Karpas-422 (cell line): ENCODE data around the gene EGFLAM. TPM values are rescaled to one million over a fixed set of nuclear protein-coding genes. Genes with fewer than 3 reads are reported as not detected.

ENCODE experiments used
- DNase-seq: peaks from one replicate; pipeline ENCODE4 v3.0.0-alpha.2; 2015
- H2AFZ ChIP-seq: fragments of 200-600 bp; sonication (generic); 2 replicates; pipeline ENCODE4 v1.6.1; 2014; ENCODE audit warnings: antibody characterized with exemption, low read length, mixed read lengths
- H3K27ac ChIP-seq: fragments of 200-600 bp; sonication (generic); 2 replicates; pipeline ENCODE4 v1.5.1; 2014; ENCODE audit warnings: mild to moderate bottlenecking, low read length, moderate library complexity
- H3K27me3 ChIP-seq: fragments of 200-600 bp; sonication (generic); 2 replicates; pipeline ENCODE4 v1.6.1; 2014; ENCODE audit warnings: low read length, mixed read lengths
- H3K36me3 ChIP-seq: fragments of 200-600 bp; sonication (generic); 2 replicates; pipeline ENCODE4 v1.6.1; 2014; ENCODE audit warnings: low read length, mixed read lengths; ENCODE audit not compliant: insufficient read depth
- H3K4me1 ChIP-seq: fragments of 200-600 bp; sonication (generic); 2 replicates; pipeline ENCODE4 v1.6.1; 2014; ENCODE audit warnings: mild to moderate bottlenecking, low read length, mixed read lengths
- H3K4me2 ChIP-seq: fragments of 200-600 bp; sonication (generic); 2 replicates; pipeline ENCODE4 v1.6.1; 2014; ENCODE audit warnings: low read length, low read depth, mild to moderate bottlenecking; ENCODE audit not compliant: poor library complexity, severe bottlenecking
- H3K4me3 ChIP-seq: fragments of 200-600 bp; sonication (generic); 2 replicates; pipeline ENCODE4 v1.5.1; 2014; ENCODE audit warnings: mild to moderate bottlenecking, antibody characterized with exemption, low read length, mixed read lengths
- H3K79me2 ChIP-seq: fragments of 200-600 bp; sonication (generic); 2 replicates; pipeline ENCODE4 v1.6.1; 2014; ENCODE audit warnings: mild to moderate bottlenecking, low read length, mixed read lengths
- H3K9ac ChIP-seq: fragments of 200-600 bp; sonication (generic); 2 replicates; pipeline ENCODE4 v1.6.0; 2014; ENCODE audit warnings: low read length
- H3K9me2 ChIP-seq: fragments of 200-600 bp; sonication (generic), shearing (Covaris generic); replicated peaks from 2 replicates; pipeline ENCODE4 v1.6.0; 2014; ENCODE audit warnings: mild to moderate bottlenecking, low read length, moderate library complexity; ENCODE audit not compliant: insufficient read depth
- H3K9me3 ChIP-seq: fragments of 300-700, 200-600 bp; sonication (generic); 2 replicates; pipeline ENCODE4 v1.6.1; 2014; ENCODE audit warnings: low read length, mixed read lengths
- H4K20me1 ChIP-seq: fragments of 200-600 bp; sonication (generic); 2 replicates; pipeline ENCODE4 v1.6.1; 2014; ENCODE audit warnings: mild to moderate bottlenecking, antibody characterized with exemption, low read length, low read depth; ENCODE audit not compliant: insufficient read depth
- total RNA-seq: library from RNA; depleted of rRNA; stranded (reverse); fragments of >200 nt; shearing (Covaris generic); gene quantifications from 2 replicates; pipeline ENCODE4 v1.2.3, GENCODE V29; 2014; ENCODE audit warnings: low replicate concordance

Gene EGFLAM
- total RNA-seq, 1 experiment from 2014 or later = not detected

GRCh38 chr5:38472541-38472940 is 214.2 kb downstream of the EGFLAM start:
- Histone ChIP-seq H3K9me3 (no peaks in the 10 kb centered on the region), H3K27ac (no peak overlapping the region), H3K27me3 (peaks cover 2% of the 10 kb centered on the region; the same call in 1 of the 2 replicates), H4K20me1 (peaks cover 5% of the 10 kb centered on the region; the same call in 1 of the 2 replicates), H2AFZ (no peak overlapping the region), H3K79me2 (no peaks in the 10 kb centered on the region), H3K9me2 (no peaks in the 10 kb centered on the region), H3K4me2 (no peak overlapping the region), H3K4me3 (no peak overlapping the region), H3K4me1 (no peaks in the 10 kb centered on the region), H3K36me3 (no peaks in the 10 kb centered on the region), H3K9ac (no peak overlapping the region)
- no peak for DNase-seq

DNA sequence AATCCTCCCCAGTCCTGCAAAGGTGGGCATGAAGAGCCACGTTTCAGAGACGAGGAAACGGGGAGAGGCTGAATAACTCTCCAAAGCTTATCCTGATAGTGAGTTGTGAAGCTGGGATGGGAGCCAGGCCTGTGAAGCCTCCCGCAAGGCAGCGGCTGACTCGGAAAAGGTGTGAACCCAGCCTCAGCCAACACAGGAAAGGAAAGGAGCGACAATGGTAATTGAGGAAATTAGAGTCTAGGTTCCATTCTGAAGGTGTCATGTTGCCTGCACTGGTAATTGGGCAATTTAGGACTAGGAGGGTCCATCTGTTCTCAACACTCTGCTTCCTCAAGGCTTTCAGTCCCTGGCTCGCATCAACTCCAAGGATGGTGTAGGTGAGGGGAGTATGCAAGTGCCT is 214.6 kb downstream of the EGFLAM start:
- Histone ChIP-seq H3K79me2 (no peaks in the 10 kb centered on the region), H3K36me3 (no peaks in the 10 kb centered on the region), H3K27me3 (peaks cover 2% of the 10 kb centered on the region; the same call in 1 of the 2 replicates), H3K27ac (no peak overlapping the region), H3K4me2 (no peak overlapping the region), H4K20me1 (peaks cover under 1% of the 10 kb centered on the region; the same call in 1 of the 2 replicates), H2AFZ (no peak overlapping the region), H3K4me3 (no peak overlapping the region), H3K9ac (no peak overlapping the region), H3K4me1 (no peaks in the 10 kb centered on the region), H3K9me3 (no peaks in the 10 kb centered on the region), H3K9me2 (no peaks in the 10 kb centered on the region)
- DNase-seq = no peak

- H3K79me2 ChIP-seq = no peaks in the 10 kb centered on the region
- DNase-seq = no peak
- no peaks in the 10 kb centered on the region for H3K4me1 ChIP-seq
- no peak overlapping the region for H3K9ac ChIP-seq
- no peaks in the 10 kb centered on the region for H3K36me3 ChIP-seq
- H4K20me1 ChIP-seq = no peaks in the 10 kb centered on the region
- H3K9me2 ChIP-seq = no peaks in the 10 kb centered on the region
- H3K27me3 ChIP-seq = peaks cover 2% of the 10 kb centered on the region; the same call in 1 of the 2 replicates
- no peak overlapping the region for H2AFZ ChIP-seq
- H3K9me3 ChIP-seq = no peaks in the 10 kb centered on the region
- H3K27ac ChIP-seq = no peak overlapping the region
- H3K4me2 ChIP-seq = no peak overlapping the region
- no peak overlapping the region for H3K4me3 ChIP-seq
Measured at GRCh38 chr5:38478166-38478565, 219.8 kb downstream of the EGFLAM start.

- no peak overlapping the region for H3K27ac ChIP-seq
- H3K36me3 ChIP-seq = no peaks in the 10 kb centered on the region
- H3K4me3 ChIP-seq = no peak overlapping the region
- no peak overlapping the region for H2AFZ ChIP-seq
- no peaks in the 10 kb centered on the region for H3K9me3 ChIP-seq
- H3K4me2 ChIP-seq = no peak overlapping the region
- DNase-seq = no peak
- H3K9ac ChIP-seq = no peak overlapping the region
- no peaks in the 10 kb centered on the region for H3K9me2 ChIP-seq
- H4K20me1 ChIP-seq = no peaks in the 10 kb centered on the region
- H3K79me2 ChIP-seq = no peaks in the 10 kb centered on the region
- H3K27me3 ChIP-seq = peaks cover 2% of the 10 kb centered on the region; the same call in 1 of the 2 replicates
- no peaks in the 10 kb centered on the region for H3K4me1 ChIP-seq
Measured at GRCh38 chr5:38478878-38479277, 220.5 kb downstream of the EGFLAM start.

DNA sequence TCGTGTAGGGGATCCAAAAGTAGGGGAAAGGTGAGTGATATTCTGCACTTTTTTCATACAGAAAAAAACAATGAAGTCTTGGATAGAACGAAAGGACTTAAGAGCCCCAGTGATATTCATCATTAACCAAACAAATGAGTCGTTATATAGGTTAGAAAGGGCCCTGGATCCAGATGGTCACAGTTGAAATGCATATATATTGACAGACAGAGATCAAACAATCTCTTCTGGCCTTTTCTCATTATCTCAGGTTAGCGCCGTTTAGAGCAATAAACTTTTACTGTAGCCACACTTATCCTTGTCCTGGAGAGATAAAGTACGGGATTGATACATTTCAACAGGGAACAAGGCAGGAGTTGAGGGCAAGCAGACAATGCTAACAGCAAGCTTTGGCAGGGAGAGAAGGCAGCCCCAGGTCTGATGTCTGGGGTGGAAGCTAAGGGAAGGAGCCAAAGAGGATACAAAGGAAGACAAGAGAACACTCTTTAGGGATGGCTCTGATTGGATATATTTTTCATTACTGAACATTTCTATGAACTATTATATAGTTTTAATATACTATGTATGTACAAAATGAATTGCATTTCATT is 221.1 kb downstream of the EGFLAM start:
- no peaks in the 10 kb centered on the region for H3K79me2 ChIP-seq
- no peak overlapping the region for H3K4me3 ChIP-seq
- no peak overlapping the region for H3K9ac ChIP-seq
- H3K27ac ChIP-seq = no peak overlapping the region
- no peaks in the 10 kb centered on the region for H4K20me1 ChIP-seq
- no peaks in the 10 kb centered on the region for H3K9me2 ChIP-seq
- DNase-seq = no peak
- no peak overlapping the region for H2AFZ ChIP-seq
- H3K9me3 ChIP-seq = no peaks in the 10 kb centered on the region
- H3K27me3 ChIP-seq = peaks cover 2% of the 10 kb centered on the region; the same call in 1 of the 2 replicates
- no peaks in the 10 kb centered on the region for H3K36me3 ChIP-seq
- H3K4me2 ChIP-seq = no peak overlapping the region
- H3K4me1 ChIP-seq = no peaks in the 10 kb centered on the region

DNA sequence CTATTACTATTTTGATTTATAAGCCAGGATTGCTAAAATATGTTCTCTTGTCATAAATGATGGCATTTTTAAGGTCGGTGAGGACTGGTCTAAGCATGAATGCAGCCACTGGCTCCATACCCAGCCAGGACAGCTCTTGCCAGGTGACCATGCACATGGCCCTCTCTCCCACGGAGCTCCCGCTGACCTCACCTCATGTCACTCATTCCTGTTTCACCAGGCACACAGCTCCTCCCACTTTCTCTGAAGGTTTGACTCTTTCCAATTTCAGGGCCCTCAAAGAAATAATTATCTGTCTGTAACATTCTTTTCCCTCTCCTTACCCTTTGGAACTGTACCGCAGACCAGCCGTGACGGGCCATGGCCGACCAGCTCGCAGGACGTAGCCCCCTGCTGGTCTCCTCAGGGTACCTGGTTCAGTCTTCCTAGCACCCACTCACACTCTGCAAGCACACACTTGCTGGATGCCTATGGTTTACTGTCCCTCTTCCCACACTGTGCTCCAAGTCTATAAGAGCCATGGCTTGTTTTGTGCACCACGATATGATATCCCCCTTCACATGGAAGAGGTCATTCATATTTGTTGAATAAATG is 225.5 kb downstream of the EGFLAM start:
- Histone ChIP-seq H3K36me3 (no peaks in the 10 kb centered on the region), H2AFZ (no peak overlapping the region), H3K9me2 (no peaks in the 10 kb centered on the region), H3K4me2 (no peak overlapping the region), H3K9ac (no peak overlapping the region), H3K4me1 (no peaks in the 10 kb centered on the region), H3K4me3 (no peak overlapping the region), H3K27ac (no peak overlapping the region), H3K27me3 (no peaks in the 10 kb centered on the region), H4K20me1 (no peaks in the 10 kb centered on the region), H3K79me2 (no peaks in the 10 kb centered on the region), H3K9me3 (no peaks in the 10 kb centered on the region)
- DNase-seq = no peak

DNA sequence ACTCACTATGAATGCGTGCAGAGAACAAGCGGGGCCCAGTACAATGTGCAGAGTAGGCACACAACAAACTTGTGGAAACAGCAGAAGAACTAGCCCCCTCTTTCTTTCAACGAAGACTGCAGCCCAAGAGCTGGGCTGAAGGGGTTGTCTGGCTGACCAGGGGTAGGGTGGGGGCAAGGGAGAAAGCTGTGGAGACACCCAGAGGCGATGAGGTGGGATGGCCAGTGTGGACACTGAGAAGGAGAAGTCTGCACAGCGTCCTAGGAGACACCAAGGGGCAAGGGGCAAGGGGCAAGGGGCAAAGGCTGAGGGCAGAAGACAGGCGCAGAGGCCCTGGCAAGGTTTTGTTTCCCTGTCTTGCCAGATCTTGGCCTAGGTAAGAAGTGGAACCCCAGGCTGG is 235.8 kb downstream of the EGFLAM start:
- Histone ChIP-seq H3K9ac (no peak overlapping the region), H3K9me2 (no peaks in the 10 kb centered on the region), H3K9me3 (no peaks in the 10 kb centered on the region), H3K79me2 (no peaks in the 10 kb centered on the region), H3K4me1 (no peaks in the 10 kb centered on the region), H3K4me2 (no peak overlapping the region), H3K27ac (no peak overlapping the region), H2AFZ (no peak overlapping the region), H3K4me3 (no peak overlapping the region), H3K27me3 (no peaks in the 10 kb centered on the region), H3K36me3 (no peaks in the 10 kb centered on the region), H4K20me1 (no peaks in the 10 kb centered on the region)
- DNase-seq = no peak

DNA sequence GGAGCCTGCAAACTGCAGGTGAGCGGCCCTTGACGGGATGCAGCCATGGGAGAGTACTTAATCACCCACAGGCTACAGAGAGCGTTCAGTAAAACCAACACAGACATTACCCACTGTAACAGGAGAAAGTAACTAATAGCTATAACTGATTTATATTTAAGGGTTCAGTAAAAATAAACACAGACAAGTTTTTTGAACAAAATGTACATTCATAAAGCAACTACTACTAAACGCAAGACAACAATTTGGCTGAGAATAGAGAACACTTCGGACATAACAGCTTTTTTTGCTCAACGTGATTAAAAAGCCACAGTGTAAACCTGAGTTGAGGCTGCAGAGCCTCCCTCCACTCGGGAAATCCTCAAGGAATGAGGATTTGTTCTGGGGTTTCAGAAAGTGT is 236.4 kb downstream of the EGFLAM start:
- Histone ChIP-seq H3K9ac (no peak overlapping the region), H3K4me2 (no peak overlapping the region), H3K4me1 (no peaks in the 10 kb centered on the region), H3K79me2 (no peaks in the 10 kb centered on the region), H3K9me2 (no peaks in the 10 kb centered on the region), H3K27me3 (no peaks in the 10 kb centered on the region), H3K27ac (no peak overlapping the region), H3K9me3 (no peaks in the 10 kb centered on the region), H3K36me3 (no peaks in the 10 kb centered on the region), H2AFZ (no peak overlapping the region), H4K20me1 (no peaks in the 10 kb centered on the region), H3K4me3 (no peak overlapping the region)
- DNase-seq = no peak
